NCI-H748 (cell line): ENCODE measurements around the gene TMUB2.
"Not testable (repeated sequence)": the region's sequence is repeated elsewhere in the genome, so short reads cannot be mapped to it uniquely, and the experiment has no call there.

Experiments used
- DNase-seq: peaks from one replicate; lab custom pipeline; 2025; ENCODE audit not compliant: unreplicated experiment; lab: John Stamatoyannopoulos, UW

The TMUB2 gene

DNA sequence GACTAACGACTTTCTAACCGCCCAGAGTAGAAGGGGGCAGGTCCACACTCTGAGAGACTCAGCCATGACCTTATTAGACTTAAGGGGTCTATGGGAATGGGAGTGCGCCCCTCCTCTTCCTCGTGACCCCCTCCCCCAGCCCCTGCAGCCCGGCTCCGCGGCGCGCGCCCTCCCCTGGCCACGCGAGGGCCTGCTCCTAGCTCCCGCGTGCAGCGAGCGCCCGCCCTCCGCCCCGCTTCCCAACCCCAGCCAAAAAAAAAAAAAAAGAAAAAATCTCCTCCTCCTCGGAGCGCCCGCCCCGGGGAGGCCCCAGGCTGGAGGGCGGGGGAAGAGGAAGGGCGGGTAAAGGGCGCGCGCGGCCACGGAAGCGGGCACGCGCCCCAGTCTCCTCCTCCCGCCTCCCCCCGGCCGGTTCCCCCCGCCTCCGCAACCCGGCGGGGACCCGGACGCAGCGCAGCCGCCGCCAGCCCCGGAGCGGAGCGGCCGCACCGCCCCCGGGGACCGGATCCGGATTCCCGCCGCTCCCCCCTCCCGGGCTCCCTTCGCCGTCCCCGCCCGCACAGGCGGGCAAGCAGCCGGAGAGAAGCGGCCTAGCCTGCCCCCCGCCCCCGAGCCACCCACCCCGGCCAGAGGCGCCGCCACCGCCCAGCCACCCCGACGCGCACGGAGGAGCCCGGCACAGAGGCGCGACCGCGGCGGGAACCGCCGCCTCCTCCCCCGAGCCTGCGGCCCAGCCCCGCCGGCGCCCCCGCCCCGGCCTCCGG, 31.8 kb downstream of the TMUB2 start:
- DNase-seq: peak; percentile 91

DNA sequence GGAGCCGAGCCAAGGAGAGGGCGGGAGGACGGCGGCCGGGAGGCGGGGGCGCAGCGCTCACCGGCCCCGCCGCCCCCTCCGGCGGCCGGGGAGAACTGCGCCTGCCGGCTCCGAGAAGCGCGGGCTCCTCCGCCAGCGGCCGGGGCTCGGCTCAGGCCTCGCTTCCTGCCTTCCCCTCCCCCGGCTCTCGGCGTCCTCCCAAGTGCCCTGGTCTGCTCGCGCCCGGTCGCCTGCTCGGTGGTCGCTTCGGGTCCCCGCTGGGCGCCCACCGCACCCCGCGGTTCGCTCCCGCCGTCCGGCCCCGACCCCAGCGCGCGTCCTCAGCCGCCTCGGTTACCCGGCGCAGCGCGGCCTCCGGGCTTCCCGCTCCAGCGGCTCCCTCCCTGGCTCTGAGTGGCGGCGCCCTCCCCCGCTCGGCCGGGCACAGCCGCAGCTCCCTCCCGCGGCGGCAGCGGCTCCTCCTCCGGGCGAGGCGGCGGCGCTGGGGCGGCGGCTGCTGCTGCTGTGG, 32.4 kb downstream of the TMUB2 start:
- DNase-seq: peak; percentile 71

DNA sequence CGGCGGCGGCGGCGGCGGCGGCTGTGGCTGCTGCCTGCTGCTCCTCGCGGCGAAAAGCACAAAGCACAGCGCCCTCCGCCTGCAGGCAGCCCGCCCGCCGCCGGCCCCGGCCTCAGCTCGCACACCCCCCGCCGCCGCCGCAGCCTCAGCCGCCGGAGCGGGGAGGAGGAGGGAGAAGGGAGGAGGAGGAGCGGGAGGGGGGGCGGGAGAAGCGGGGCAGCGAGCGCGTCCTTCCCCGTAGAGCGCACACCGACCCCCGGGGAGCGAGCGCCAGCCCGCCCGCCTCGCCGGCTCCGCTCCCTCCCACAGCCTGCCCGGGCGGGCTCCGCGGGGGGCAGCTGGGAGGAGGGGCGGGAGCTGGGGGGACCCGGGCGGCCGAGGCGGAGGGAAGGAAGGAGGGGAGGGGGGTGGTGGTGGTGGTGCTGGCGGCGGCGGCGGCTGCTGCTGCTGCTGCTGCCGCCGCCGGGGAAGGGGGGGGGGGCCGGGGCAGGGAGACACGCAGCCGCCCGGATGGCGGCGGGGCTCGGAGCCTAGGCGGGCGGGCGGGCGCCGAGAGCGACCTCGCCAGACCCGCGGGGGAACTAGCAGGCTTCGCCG, 32.9 kb downstream of the TMUB2 start, which contains the start of gene UBTF:
Gene UBTF, minus strand, starts transcription at position 60 of the 597 bp plus-strand sequence. CDS start 1,446 bp downstream, outside the sequence.
- peak; percentile 89 for DNase-seq

DNA sequence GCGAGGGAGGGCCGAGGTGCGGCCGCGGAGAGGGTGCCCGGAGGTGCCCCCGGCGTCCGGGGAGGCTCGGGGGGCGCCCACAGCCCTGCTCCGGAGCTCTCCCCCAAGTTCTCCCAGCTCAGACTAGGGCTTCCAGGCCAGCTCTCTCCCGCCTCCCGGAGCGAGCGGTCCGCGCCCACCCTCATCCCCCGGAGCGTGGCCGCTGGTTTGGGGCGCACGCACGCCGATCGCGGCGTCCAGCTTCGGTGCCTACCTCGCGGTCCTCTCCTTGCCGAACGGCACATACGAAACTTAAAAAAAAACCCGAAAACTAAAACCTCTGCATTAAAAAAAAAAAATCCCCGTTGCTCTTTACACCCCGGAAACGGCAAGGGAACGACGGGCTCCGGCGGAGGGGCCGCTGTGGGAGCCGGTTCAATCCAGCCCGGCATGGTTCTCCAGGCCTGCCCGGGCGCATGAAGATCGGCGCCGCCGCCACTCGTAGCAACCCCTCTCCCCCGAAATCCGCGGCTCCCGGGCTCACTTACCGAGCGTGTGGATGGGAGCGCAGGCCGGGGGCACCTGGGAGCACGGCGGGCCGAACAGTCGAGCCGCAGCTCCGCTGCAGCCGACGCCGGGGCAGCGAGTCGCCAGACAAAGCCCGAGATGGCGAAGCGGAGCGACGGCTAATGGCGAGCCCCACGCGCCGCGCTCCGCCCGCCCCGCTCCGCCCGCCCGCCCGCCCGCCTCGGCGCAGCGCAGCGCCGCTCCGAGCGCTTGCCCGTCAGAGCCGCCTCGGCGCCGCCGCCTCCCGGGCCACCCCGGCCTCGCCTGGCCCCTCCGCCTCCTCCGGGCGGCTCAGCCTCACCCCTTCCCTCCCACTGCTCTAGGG, 33.7 kb downstream of the TMUB2 start:
- DNase-seq: peak; percentile 73

DNA sequence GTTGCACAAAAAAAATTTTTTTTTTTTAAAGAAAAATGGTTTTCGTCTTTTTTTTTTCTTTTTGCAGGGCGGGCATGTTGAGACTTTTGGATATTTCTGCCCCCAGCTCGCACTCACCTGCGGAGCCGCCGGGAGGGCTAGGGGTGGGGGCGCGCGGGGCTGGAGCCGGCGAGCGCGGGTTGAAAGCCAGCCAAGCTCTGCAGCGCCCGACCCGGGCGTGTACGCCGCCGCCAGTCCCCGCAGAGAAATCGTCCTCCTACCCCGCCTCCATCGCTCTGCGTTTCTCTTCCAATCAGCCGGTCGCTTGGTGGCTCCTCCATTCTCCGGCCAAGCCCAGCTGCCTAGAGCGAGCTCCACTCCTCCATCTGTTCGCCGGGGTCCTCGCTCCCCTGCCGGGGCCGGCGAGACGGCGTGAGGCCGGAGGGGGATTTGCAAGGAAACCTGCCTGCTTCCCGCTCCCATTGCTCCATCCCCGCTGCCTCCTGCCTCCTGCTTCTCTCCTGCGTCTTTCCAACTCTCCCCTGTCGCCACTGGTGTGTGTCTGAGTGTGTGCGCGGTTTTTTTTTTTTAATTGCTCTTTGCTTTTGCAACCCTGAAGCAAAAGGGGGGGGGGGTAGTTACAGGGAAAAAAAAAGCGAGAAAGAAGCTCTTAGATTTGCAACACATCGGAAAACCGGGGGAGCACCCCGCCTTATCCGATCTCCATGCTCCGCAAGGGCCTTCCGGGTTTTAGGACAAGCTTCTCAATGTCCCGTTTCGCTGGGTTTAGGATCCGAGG, 34.5 kb downstream of the TMUB2 start:
- DNase-seq: peak; percentile 89

DNA sequence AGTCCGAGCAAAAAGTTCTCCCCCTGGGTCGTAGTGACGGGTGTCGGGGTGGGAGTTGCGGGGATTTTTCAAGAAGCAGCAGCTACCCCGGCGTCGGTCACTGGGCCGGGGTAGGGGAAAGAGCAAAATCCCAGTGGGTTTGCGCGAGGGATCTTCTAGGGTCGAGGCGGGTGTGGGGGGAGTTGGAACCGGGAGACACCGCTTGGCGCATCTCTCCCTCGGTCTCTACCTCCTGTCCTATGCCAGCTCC, 35.0 kb downstream of the TMUB2 start:
- no peak for DNase-seq

DNA sequence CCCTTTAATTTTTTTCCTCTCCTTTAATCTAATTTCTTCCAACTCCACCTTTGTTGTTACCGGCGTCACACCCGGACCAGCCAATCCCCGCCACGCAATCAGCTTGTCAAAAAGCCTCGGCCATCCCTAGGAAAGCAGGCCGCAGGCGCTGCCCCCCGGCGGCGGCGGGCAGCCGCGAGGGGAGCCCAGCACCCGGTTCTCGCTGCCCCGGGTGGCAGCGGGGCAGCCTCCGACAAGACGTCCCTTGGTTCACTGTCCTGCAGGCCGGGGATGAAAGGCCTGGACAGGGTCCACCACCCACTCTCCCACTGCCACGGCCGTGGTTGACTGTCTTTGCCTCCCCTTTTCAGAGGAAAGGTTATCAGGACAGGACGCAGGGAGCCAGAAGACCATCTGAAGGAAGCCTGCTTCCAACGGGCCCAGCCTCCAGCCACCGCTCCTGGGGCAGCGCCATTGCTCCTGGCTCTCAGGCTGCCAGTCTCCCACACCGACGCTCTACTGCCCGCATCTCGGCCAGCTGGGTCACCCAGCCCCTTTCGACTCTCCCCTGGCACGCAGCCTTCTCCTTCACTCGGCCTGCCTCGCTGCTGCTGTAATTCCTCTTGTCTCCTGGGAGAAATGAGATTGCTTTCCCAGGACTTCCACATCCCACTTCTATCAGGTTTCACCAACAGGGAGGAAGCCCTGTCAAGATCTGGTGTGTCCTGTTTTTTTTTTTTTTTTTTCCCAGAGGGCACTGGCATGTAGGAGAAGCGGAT, 35.5 kb downstream of the TMUB2 start:
- peak; percentile 90 for DNase-seq

DNA sequence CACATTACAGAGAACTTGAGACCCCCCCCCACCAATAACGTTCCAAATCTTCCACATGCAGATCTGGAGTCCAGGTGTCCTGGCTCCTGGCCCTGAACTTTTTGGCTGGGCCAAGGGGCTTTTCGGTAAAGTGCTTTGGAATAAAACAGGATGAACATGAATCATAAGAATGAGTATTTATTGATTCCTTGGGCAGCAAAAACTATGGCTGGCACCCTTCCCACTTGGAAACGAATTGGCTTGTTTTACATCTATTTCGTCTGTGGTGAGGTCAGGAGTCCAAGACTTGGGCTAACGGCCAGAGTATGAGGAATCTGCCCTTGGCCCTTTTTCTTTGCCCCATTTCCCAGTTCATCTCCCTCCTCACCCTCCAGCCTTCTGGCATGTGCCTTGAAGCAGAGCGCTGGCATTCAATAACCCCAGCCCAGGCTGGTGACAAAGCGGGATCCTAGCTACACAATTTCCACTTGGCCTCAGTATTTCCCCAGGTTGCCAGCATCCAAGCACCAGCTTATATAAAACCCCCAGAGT, 36.8 kb downstream of the TMUB2 start:
- no peak for DNase-seq

DNA sequence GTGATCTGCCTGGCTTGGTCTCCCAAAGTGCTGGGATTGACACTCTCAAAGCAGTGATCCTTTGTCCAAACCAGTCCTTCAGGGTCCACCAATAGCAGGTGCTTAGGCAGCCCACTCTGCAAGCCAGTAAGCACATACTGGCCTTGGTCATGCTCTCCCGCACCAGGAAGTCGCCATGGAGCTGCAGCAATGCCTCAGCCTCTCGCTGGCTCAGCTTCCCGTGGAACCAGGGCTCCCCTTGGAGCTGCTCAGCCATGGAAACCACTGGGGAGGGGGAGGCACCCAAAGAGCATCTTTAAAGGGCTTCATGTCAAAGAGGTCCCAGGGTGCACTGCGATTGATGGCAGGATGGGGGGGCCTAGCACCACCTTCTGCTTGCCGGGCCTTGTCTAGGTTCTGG, 42.3 kb downstream of the TMUB2 start:
- DNase-seq: no peak

DNA sequence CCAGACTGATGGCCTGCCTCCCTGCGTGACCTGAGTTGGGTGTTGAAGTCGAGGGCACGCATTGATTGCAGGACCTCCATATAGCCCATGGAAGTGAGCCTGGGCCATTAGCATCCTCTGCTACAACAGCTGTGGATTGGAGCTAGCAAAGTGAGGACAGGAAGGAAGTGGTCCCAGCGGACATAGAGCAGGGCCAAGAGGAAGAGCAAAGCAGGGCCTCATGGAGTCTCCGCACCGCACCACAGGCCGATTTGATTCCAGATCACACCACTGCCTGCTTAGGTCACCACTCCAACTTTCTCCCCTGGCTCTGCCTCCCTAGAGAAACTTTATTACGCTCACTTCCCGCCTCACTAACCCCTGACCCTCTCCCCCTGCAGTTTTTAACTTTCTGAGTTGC, 43.4 kb downstream of the TMUB2 start:
- DNase-seq: no peak

DNA sequence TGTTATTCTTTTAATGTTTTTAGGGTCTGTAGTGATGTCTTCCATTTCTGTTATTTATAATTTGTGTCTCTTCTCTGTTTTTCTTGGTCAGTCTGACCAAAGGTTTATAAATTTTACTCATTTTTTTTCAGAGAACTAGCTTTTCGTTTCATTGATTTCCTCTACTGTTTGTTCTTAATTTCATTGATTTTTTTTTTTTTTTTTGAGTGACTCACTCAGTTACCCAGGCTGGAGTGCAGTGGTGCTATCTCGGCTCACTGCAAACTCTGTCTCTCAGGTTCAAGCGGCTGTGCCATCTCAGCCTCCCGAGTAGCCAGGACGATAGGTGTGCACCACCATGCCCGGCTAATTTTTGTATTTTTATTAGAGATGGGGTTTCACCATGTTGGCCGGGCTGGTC, 45.3 kb downstream of the TMUB2 start:
- no peak for DNase-seq

DNA sequence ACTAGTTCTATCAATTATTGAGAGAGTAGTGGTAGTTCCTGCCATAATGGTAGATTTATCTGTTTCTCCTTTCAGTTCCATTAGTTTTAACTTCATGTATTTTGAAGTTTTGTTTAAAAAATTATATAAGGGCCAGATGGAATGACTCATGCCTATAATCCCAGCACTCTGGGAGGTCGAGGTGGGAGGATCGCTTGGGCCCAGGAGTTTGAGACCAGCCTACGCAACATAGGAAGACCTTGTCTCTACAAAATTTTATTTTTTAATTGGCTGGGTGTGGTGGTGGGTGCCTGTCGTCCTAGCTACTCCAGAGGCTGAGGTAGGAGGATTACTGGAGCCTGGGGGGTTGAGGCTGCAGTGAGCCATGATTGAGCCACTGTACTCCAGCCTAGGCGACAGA, 46.8 kb downstream of the TMUB2 start:
- DNase-seq: no peak

DNA sequence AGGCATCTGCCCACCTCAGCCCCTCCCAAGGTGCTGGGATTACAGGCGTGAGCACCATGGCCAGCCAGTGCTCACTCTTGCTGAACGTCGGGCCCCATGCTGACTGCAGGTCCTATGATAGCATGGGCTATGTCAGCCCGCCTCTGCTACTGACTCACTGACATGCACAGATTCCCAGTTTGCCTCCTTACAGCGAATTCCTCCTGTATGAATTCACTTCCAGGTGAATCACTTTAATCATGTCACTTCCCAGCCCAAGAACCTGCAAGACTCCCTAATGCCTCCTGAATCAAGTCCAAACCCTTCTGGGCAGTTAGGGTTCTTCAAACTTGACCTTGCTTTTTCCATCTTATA, 48.8 kb downstream of the TMUB2 start:
- DNase-seq: no peak

DNA sequence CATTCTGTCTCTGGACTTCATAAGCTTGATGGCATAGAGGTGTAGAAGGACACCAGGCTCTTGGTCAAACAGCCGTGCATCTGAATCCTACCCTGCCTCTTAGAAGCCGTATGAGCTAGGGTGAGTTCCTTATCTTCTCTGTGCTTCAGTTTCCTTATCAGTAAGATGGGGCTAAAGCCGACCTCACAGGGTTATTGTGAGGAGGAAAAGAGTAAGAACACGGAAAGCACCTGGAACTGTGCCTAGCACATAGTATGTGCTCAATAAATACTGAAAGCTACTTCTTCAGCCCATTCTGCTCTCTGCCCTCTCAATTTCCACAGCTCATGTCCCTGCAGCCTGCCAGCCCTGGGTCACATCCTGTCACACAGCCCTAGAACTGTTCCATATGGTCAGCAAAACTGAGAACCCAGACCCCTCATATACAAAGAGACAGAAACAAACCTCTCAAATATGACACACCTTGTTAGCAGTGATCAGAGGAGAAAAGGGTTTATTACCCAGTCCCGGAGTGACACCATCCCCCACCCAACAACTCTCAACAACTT, 49.7 kb downstream of the TMUB2 start:
- DNase-seq: no peak

DNA sequence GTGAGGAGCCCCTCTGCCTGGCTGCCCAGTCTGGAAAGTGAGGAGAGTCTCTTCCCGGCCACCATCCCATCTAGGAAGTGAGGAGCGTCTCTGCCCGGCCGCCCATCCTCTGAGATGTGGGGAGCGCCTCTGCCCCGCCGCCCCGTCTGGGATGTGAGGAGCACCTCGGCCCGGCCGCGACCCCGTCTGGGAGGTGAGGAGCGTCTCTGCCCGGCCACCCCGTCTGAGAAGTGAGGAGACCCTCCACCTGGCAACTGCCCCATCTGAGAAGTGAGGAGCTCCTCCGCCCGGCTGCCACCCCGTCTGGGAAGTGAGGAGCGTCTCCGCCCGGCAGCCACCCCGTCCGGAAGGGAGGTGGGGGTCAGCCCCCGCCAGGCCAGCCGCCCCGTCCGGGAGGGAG, 51.1 kb downstream of the TMUB2 start:
- not testable (repeated sequence) for DNase-seq

DNA sequence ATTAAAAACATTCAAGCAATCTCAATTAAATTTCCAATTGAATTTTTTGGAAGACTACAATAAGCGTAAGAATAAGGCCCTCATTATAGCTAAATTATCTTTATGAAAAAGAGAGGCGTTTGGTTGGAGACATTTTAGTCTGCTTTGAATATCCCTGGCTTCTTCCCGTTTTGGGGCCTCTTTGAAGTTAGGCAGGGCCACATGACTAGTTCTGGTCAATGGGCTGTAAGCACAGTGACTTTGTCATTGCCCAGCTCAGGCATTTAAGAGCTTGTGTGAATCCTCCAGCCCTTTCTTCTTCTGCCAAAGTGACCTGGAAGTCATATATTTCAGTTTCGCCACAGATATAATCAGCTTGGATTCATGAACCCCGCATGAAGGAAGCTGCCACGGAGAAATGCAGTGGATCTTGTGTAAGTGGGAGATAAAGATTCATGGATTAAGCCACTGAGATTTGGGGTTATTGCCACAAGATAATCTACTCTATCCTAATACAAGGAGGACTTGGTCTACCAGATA, 54.4 kb downstream of the TMUB2 start:
- DNase-seq: no peak
